Right cardiac atrium (tissue), 5 donors: ENCODE results near the gene IL17REL. TPM values are rescaled to one million over a fixed set of nuclear protein-coding genes. Genes with fewer than 3 reads are reported as not detected.

Experiments
- ATAC-seq, 2 donors: fragments of 200-7000 bp; cut with Tn5 transposase; one replicate each; pipeline versions ENCODE4 v1.8.0 to v1.9.1; 2020; ENCODE audit warnings: moderate library complexity in 2 of 2, mild to moderate bottlenecking in 1 of 2
- DNase-seq, 3 donors: peaks; one replicate each; pipeline ENCODE4 v3.0.0-alpha.2; 2020
- H3K27ac ChIP-seq: one replicate; pipeline ENCODE4 v1.5.1; 2013; ENCODE audit warnings: mild to moderate bottlenecking, low read length, control low read depth, moderate library complexity
- H3K27me3 ChIP-seq: one replicate; pipeline ENCODE4 v1.6.1; 2013; ENCODE audit not compliant: control insufficient read depth, insufficient read depth
- H3K4me1 ChIP-seq: one replicate; pipeline ENCODE4 v1.6.1; 2013; ENCODE audit warnings: low read length; ENCODE audit not compliant: control insufficient read depth, insufficient read depth
- H3K4me3 ChIP-seq: one replicate; pipeline ENCODE4 v1.5.1; 2013; ENCODE audit warnings: low read length, control low read depth
- H3K9me3 ChIP-seq: one replicate; pipeline ENCODE4 v1.6.1; 2013; ENCODE audit warnings: low read length; ENCODE audit not compliant: control insufficient read depth
- WGBS: extraction: QIAGEN DNeasy Blood & Tissue Kit; methylation state at CpG from one replicate; pipeline ENCODE4 v1.1.7; 2013; 5-methylcytosine and 5-hydroxymethylcytosine counted together
- intact Hi-C, 4 donors: fragments of 100-400 bp; cut with DNase I; formaldehyde crosslinking; loops; one replicate each; pipeline versions ENCODE4 v1.11.0 to v1.14.0; 2022 to 2023
- polyA plus RNA-seq: library from polyadenylated mRNA; stranded (reverse); fragments of 200-250 nt; gene quantifications from one replicate; pipeline ENCODE4 v1.2.3, GENCODE V29; 2013
- total RNA-seq, 4 donors: library from RNA; stranded (reverse); fragmentation: NEBNext Ultra II Directional; extraction: Animal tissue kit (Norgen Biotek cat#: 25700); gene quantifications; one replicate each; pipeline ENCODE4 v1.2.1, GENCODE V29; 2021
- donor health status: healthy with polysubstance abuse.
- donor health status: DM: no; HTN: yes; CAD: no.
- donor health status: DM: no; HTN: no; CAD: no.
- donor health status: DM: no; HTN: yes; CAD: no; lungs with severe emphysema.
- donor health status: DM: yes; HTN: yes; CAD: no.

Gene IL17REL
- total and polyA plus RNA-seq, 5 donors, result 0.06 TPM; not detected in 4

- Histone ChIP-seq H3K4me1 (peaks cover 15% of the 10 kb centered on the region), H3K4me3 (no peak overlapping the region), H3K27ac (peak overlapping the region; percentile 72), H3K27me3 (no peaks in the 10 kb centered on the region), H3K9me3 (no peaks in the 10 kb centered on the region)
- no peak for ATAC-seq
- intact Hi-C loops, result no loop called here
- DNase-seq, result peak; percentile 21 to 66 (median 56)
- 62% methylated on average over 15 of the region's 15 CpGs for WGBS
These were observed 57.5 kb downstream of the IL17REL start for GRCh38 chr22:49954991-49955580.

GRCh38 chr22:49954354-49954753, 58.2 kb downstream of the IL17REL start:
- Histone ChIP-seq H3K4me3 (no peak overlapping the region), H3K4me1 (peaks cover 11% of the 10 kb centered on the region), H3K27ac (peak overlapping the region; percentile 72), H3K27me3 (no peaks in the 10 kb centered on the region), H3K9me3 (no peaks in the 10 kb centered on the region)
- intact Hi-C loops, result no loop called here
- DNase-seq (peak; percentile 67 to 85 (median 83)), ATAC-seq (peak; percentile 59 to 61)
- 66% methylated on average over 8 of the region's 8 CpGs for WGBS

GRCh38 chr22:49953680-49954344, 58.8 kb downstream of the IL17REL start:
- H3K27me3 ChIP-seq, result no peaks in the 10 kb centered on the region
- ATAC-seq (peak; percentile 13 to 27), DNase-seq (peak; percentile 23 to 75 (median 72))
- peak overlapping the region; percentile 72 for H3K27ac ChIP-seq
- H3K4me1 ChIP-seq, result peaks cover 11% of the 10 kb centered on the region
- intact Hi-C loops, result no loop called here
- H3K9me3 ChIP-seq, result no peaks in the 10 kb centered on the region
- 47% methylated on average over 18 of the region's 18 CpGs for WGBS
- H3K4me3 ChIP-seq, result no peak overlapping the region

GRCh38 chr22:49953027-49953679, 59.4 kb downstream of the IL17REL start:
- peak in 2 of 3 donors; percentile 64 to 73 for DNase-seq
- WGBS, result 68% methylated on average over 20 of the region's 20 CpGs

GRCh38 chr22:49951986-49952896, 60.3 kb downstream of the IL17REL start:
- intact Hi-C loops, result no loop called here
- peak in 2 of 3 donors; percentile 50 to 53 for DNase-seq
- Histone ChIP-seq H3K4me3 (no peak overlapping the region), H3K4me1 (peaks cover 11% of the 10 kb centered on the region), H3K27ac (no peak overlapping the region), H3K27me3 (no peaks in the 10 kb centered on the region), H3K9me3 (no peaks in the 10 kb centered on the region)
- no peak for ATAC-seq
- 66% methylated on average over 24 of the region's 24 CpGs for WGBS

More at GRCh38 chr22:49953027-49953679, 59.4 kb downstream of the IL17REL start:
- peak in 1 of 2 donors; percentile 7 for ATAC-seq
- Histone ChIP-seq H3K27ac (peak overlapping the region; percentile 72), H3K27me3 (no peaks in the 10 kb centered on the region), H3K4me3 (no peak overlapping the region), H3K4me1 (peaks cover 11% of the 10 kb centered on the region), H3K9me3 (no peaks in the 10 kb centered on the region)
- intact Hi-C loops, result no loop called here

- Histone ChIP-seq H3K27me3 (no peaks in the 10 kb centered on the region), H3K9me3 (no peaks in the 10 kb centered on the region), H3K27ac (no peak overlapping the region), H3K4me1 (peaks cover 11% of the 10 kb centered on the region), H3K4me3 (no peak overlapping the region)
- WGBS, result 95% methylated on average over 4 of the region's 4 CpGs
- intact Hi-C loops, result no loop called here
- peak in 1 of 3 donors; percentile 46 for DNase-seq
- ATAC-seq, result no peak
These were observed 60.9 kb downstream of the IL17REL start for GRCh38 chr22:49951678-49951985.

- 86% methylated on average over 28 of the region's 28 CpGs for WGBS
- H3K27ac ChIP-seq, result no peak overlapping the region
- peaks cover 11% of the 10 kb centered on the region for H3K4me1 ChIP-seq
These were observed 61.4 kb downstream of the IL17REL start for GRCh38 chr22:49951000-49951677.

GRCh38 chr22:49950396-49950994, 62.1 kb downstream of the IL17REL start:
- no peak overlapping the region for H3K27ac ChIP-seq
- intact Hi-C loops, result no loop called here
- ATAC-seq, result no peak
- H3K4me3 ChIP-seq, result no peak overlapping the region
- no peaks in the 10 kb centered on the region for H3K9me3 ChIP-seq
- H3K27me3 ChIP-seq, result no peaks in the 10 kb centered on the region
- 92% methylated on average over 18 of the region's 18 CpGs for WGBS
- H3K4me1 ChIP-seq, result peaks cover 11% of the 10 kb centered on the region
- DNase-seq, result no peak

More at GRCh38 chr22:49951000-49951677, 61.4 kb downstream of the IL17REL start:
- intact Hi-C loops, result no loop called here
- Histone ChIP-seq H3K27me3 (no peaks in the 10 kb centered on the region), H3K9me3 (no peaks in the 10 kb centered on the region), H3K4me3 (no peak overlapping the region)
- DNase-seq (no peak), ATAC-seq (no peak)

GRCh38 chr22:49949914-49950292, 62.7 kb downstream of the IL17REL start:
- 95% methylated on average over 11 of the region's 11 CpGs for WGBS
- no peak for DNase-seq
- Histone ChIP-seq H3K27me3 (no peaks in the 10 kb centered on the region), H3K4me3 (no peak overlapping the region), H3K27ac (no peak overlapping the region), H3K9me3 (no peaks in the 10 kb centered on the region), H3K4me1 (peaks cover 11% of the 10 kb centered on the region)
- intact Hi-C loops, result no loop called here
- no peak for ATAC-seq
